CD4-positive, alpha-beta T cell (primary cell): ENCODE measurements around the gene PODNL1. TPM values are rescaled to one million over a fixed set of nuclear protein-coding genes. Genes with fewer than 3 reads are reported as not detected.
A peak's percentile ranks its signal among the peaks of the same experiment; 100 is the strongest.

Source experiments
- ATAC-seq: fragments of 200-7000 bp; cut with Tn5 transposase; one replicate; pipeline ENCODE4 v1.10.0; 2022; ENCODE audit warnings: mild to moderate bottlenecking; ENCODE audit not compliant: poor library complexity
- CTCF ChIA-PET: fragments of 350-600 bp; sonication (Branson Sonifier 250); formaldehyde crosslinking; loops from one replicate; lab custom pipeline; 2021; ENCODE audit warnings: antibody characterized with exemption, inconsistent platforms; lab: Charles Lee
- POLR2A ChIA-PET: fragments of 350-600 bp; sonication (Branson Sonifier 250); formaldehyde crosslinking; loops from one replicate; lab custom pipeline; 2021; ENCODE audit warnings: antibody characterized with exemption, inconsistent platforms; lab: Charles Lee
- DNase-seq, 14 experiments: peaks; one replicate each; pipeline ENCODE4 v3.0.0-alpha.2; 2013 to 2020; ENCODE audit warnings: mixed read lengths in 2 of 14
- H3K27ac ChIP-seq, 2 donors: one replicate each; pipeline versions ENCODE4 v1.5.1 to v1.7.0; 2013; ENCODE audit warnings: low read length in 2 of 2, low read depth in 1 of 2, mild to moderate bottlenecking in 1 of 2
- H3K27me3 ChIP-seq, 2 experiments: 1 replicate in 1 of 2; 2 replicates in 1 of 2; pipeline versions ENCODE4 v1.6.1 to v1.7.0; 2013; ENCODE audit warnings: low read length in 2 of 2, control low read depth in 1 of 2, mild to moderate bottlenecking in 1 of 2, moderate library complexity in 1 of 2; ENCODE audit not compliant: insufficient read depth in 2 of 2, control insufficient read depth in 1 of 2
- H3K36me3 ChIP-seq: one replicate; pipeline ENCODE4 v1.6.1; 2013; ENCODE audit warnings: low read length, control low read depth; ENCODE audit not compliant: insufficient read depth
- H3K4me1 ChIP-seq: one replicate; pipeline ENCODE4 v1.6.1; 2013; ENCODE audit warnings: low read length, control low read depth; ENCODE audit not compliant: insufficient read depth
- H3K4me3 ChIP-seq: one replicate; pipeline ENCODE4 v1.5.1; 2013; ENCODE audit warnings: mild to moderate bottlenecking, low read length, moderate library complexity
- H3K9me3 ChIP-seq, 2 experiments: 1 replicate in 1 of 2; 2 replicates in 1 of 2; pipeline versions ENCODE4 v1.6.1 to v1.7.0; 2013; ENCODE audit warnings: low read length in 2 of 2, mild to moderate bottlenecking in 2 of 2, control low read depth in 1 of 2, moderate library complexity in 1 of 2; ENCODE audit not compliant: control insufficient read depth in 1 of 2, insufficient read depth in 1 of 2
- H3K27ac Mint-ChIP-seq: one replicate; pipeline ENCODE4 v1.8.0; 2020; ENCODE audit warnings: mixed read lengths
- H3K27me3 Mint-ChIP-seq: one replicate; pipeline ENCODE4 v1.8.0; 2021; ENCODE audit warnings: mixed read lengths
- H3K36me3 Mint-ChIP-seq: one replicate; pipeline ENCODE4 v1.8.0; 2021; ENCODE audit warnings: low read depth, mixed read lengths
- H3K4me1 Mint-ChIP-seq: one replicate; pipeline ENCODE4 v1.8.0; 2021; ENCODE audit warnings: low read depth, mixed read lengths
- H3K4me3 Mint-ChIP-seq: one replicate; pipeline ENCODE4 v1.8.0; 2020; ENCODE audit warnings: mild to moderate bottlenecking, mixed read lengths
- H3K9me3 Mint-ChIP-seq: one replicate; pipeline ENCODE4 v1.8.0; 2020; ENCODE audit warnings: mixed read lengths
- CTCF ChIP-seq: fragments of 200-600 bp; IDR thresholded peaks from one replicate; pipeline ENCODE4 v1.8.0; 2022; ENCODE audit warnings: antibody characterized with exemption, mild to moderate bottlenecking
- intact Hi-C, 2 experiments: fragments of 100-400 bp; cut with DNase I in 1 of 2; cut with micrococcal nuclease in 1 of 2; formaldehyde crosslinking; loops; one replicate each; pipeline versions ENCODE4 v1.15.1 to v1.9.0; 2023 to 2025; cut with DNase I, micrococcal nuclease
- total RNA-seq, 174 experiments: library from RNA in 2 of 174; stranded (reverse) in 2 of 174; gene quantifications; one replicate each; pipeline ENCODE4 v1.2.3 and lab custom pipeline; 2021 to 2026

Gene PODNL1
- total RNA-seq, 2 experiments from 2014 or later: not detected

GRCh38 chr19:13887517-13887916 lies 50.7 kb downstream of the PODNL1 start:
- H3K27me3 ChIP-seq: no peaks in the 10 kb centered on the region
- CTCF ChIA-PET: interaction anchor here (1.1 kb wide), 1 partner anchor 161 kb away, joined by 5 read pairs; no protein-coding TSS in a partner anchor
- H3K27me3 Mint-ChIP-seq: no peaks in the 10 kb centered on the region
- H3K4me1 ChIP-seq: peaks cover 46% of the 10 kb centered on the region
- H3K9me3 Mint-ChIP-seq: no peaks in the 10 kb centered on the region
- peak; percentile 37 for ATAC-seq
- H3K27ac Mint-ChIP-seq: no peak overlapping the region
- no peak overlapping the region for H3K4me3 Mint-ChIP-seq
- peaks cover 13% of the 10 kb centered on the region for H3K4me1 Mint-ChIP-seq
- TF ChIP-seq CTCF: no peak
- no peaks in the 10 kb centered on the region for H3K36me3 ChIP-seq
- POLR2A ChIA-PET: no interaction called here
- DNase-seq: peak in 1 of 14 experiments; percentile 30
- no peak overlapping the region for H3K4me3 ChIP-seq
- no peak overlapping the region for H3K27ac ChIP-seq
- no peaks in the 10 kb centered on the region for H3K36me3 Mint-ChIP-seq
- intact Hi-C loops: loop anchor here (5.0 to 10.0 kb wide), 2 partner anchors 45 to 587 kb away; partner anchors contain the start of gene PTGER1 (in 1 of the 2)
- no peaks in the 10 kb centered on the region for H3K9me3 ChIP-seq

- Mint-ChIP-seq H3K4me3 (no peak overlapping the region), H3K27ac (no peak overlapping the region), H3K9me3 (no peaks in the 10 kb centered on the region), H3K36me3 (no peaks in the 10 kb centered on the region), H3K4me1 (peaks cover 18% of the 10 kb centered on the region), H3K27me3 (no peaks in the 10 kb centered on the region)
- intact Hi-C loops: loop anchor here (5.0 to 10.0 kb wide), 2 partner anchors 45 to 588 kb away; partner anchors contain the start of gene PTGER1 (in 1 of the 2)
- ChIA-PET CTCF (interaction anchor here (0.6 to 1.1 kb wide), 2 partner anchors 161 to 171 kb away, joined by 3 to 5 read pairs; no protein-coding TSS in a partner anchor), POLR2A (no interaction called here)
- peak in 3 of 14 experiments; percentile 61 to 82 (median 71) for DNase-seq
- H3K4me1 ChIP-seq: peaks cover 51% of the 10 kb centered on the region
- no peaks in the 10 kb centered on the region for H3K27me3 ChIP-seq
- no peak overlapping the region for H3K27ac ChIP-seq
- no peaks in the 10 kb centered on the region for H3K36me3 ChIP-seq
- no peak for TF ChIP-seq CTCF
- H3K4me3 ChIP-seq: no peak overlapping the region
- peak; percentile 71 for ATAC-seq
- H3K9me3 ChIP-seq: no peaks in the 10 kb centered on the region
Measured at GRCh38 chr19:13887018-13887436, 51.2 kb downstream of the PODNL1 start.

- intact Hi-C loops: loop anchor here (5.0 to 10.0 kb wide), 2 partner anchors 46 to 589 kb away; partner anchors contain the start of gene PTGER1 (in 1 of the 2)
- DNase-seq: peak in 1 of 14 experiments; percentile 27
Measured at GRCh38 chr19:13885826-13886365, 52.3 kb downstream of the PODNL1 start.

More at GRCh38 chr19:13885826-13886365, 52.3 kb downstream of the PODNL1 start:
- Mint-ChIP-seq H3K4me1 (peaks cover 29% of the 10 kb centered on the region), H3K9me3 (no peaks in the 10 kb centered on the region), H3K27ac (no peak overlapping the region), H3K36me3 (no peaks in the 10 kb centered on the region), H3K4me3 (no peak overlapping the region), H3K27me3 (no peaks in the 10 kb centered on the region)
- ChIA-PET POLR2A (no interaction called here), CTCF (interaction anchor here (1.0 to 1.1 kb wide), 2 partner anchors 197 to 251 kb away, joined by 3 to 4 read pairs; partner anchors contain the start of gene ASF1B)
- Histone ChIP-seq H3K36me3 (no peaks in the 10 kb centered on the region), H3K27me3 (no peaks in the 10 kb centered on the region), H3K4me3 (no peak overlapping the region), H3K27ac (no peak overlapping the region), H3K9me3 (no peaks in the 10 kb centered on the region), H3K4me1 (peaks cover 62% of the 10 kb centered on the region)
- ATAC-seq: no peak
- TF ChIP-seq CTCF: no peak
